Peyer's patch (tissue), 4 donors: ENCODE results near the gene GRIK3. TPM values are rescaled to one million over a fixed set of nuclear protein-coding genes. Genes with fewer than 3 reads are reported as not detected.

Source experiments
- DNase-seq, 3 donors: peaks; one replicate each; pipeline ENCODE4 v3.0.0-alpha.2; 2017 to 2019
- H3K27ac ChIP-seq, 4 donors: fragments of 200-600 bp; sonication (generic); one replicate each; pipeline ENCODE4 v1.5.1; 2016 to 2019
- H3K27me3 ChIP-seq, 2 donors: fragments of 200-600 bp; sonication (generic); one replicate each; pipeline ENCODE4 v1.5.1; 2019
- H3K36me3 ChIP-seq, 3 donors: fragments of 200-600 bp; sonication (generic); one replicate each; pipeline ENCODE4 v1.5.1; 2016 to 2019
- H3K4me1 ChIP-seq, 4 donors: fragments of 200-600 bp; sonication (generic); one replicate each; pipeline ENCODE4 v1.5.1; 2016 to 2019
- H3K4me3 ChIP-seq, 4 donors: fragments of 200-600 bp; sonication (generic); 1 replicate in 3 of 4; 2 replicates in 1 of 4; pipeline ENCODE4 v1.5.1; 2016 to 2019; ENCODE audit warnings: mild to moderate bottlenecking in 1 of 4
- H3K9me3 ChIP-seq, 4 donors: fragments of 200-600 bp; sonication (generic); one replicate each; pipeline ENCODE4 v1.5.1; 2016 to 2019; ENCODE audit warnings: mild to moderate bottlenecking in 1 of 4
- POLR2A ChIP-seq, 2 donors: fragments of 450-650 bp; IDR thresholded peaks; one replicate each; pipeline ENCODE4 v1.5.1; 2017; ENCODE audit warnings: antibody characterized with exemption in 2 of 2, mild to moderate bottlenecking in 2 of 2, moderate library complexity in 2 of 2
- total RNA-seq, 4 donors: library from RNA; depleted of rRNA; stranded (reverse); fragments of >200 nt; gene quantifications; one replicate each; pipeline ENCODE4 v1.1.0, GENCODE V29; 2016
- TF ChIP-seq, protein P1 (sequence below), 6 experiments: fragments of 450-650 bp in 4 of 6; fragments of 200-600 bp in 2 of 6; sonication (generic) in 1 of 6; IDR thresholded peaks; one replicate each; pipeline ENCODE4 v1.5.1; 2017 to 2019; ENCODE audit warnings: antibody characterized with exemption in 6 of 6, mild to moderate bottlenecking in 3 of 6, moderate library complexity in 1 of 6

Gene GRIK3
- total RNA-seq, 4 donors from 2014 or later, result 0.18 to 0.83 (median 0.62) TPM

GRCh38 chr1:36866169-36866814 is 168.0 kb downstream of the GRIK3 start:
- Histone ChIP-seq H3K4me3 (no peak overlapping the region), H3K36me3 (no peaks in the 10 kb centered on the region), H3K27me3 (no peaks in the 10 kb centered on the region), H3K27ac (no peak overlapping the region), H3K9me3 (no peaks in the 10 kb centered on the region), H3K4me1 (no peaks in the 10 kb centered on the region)
- TF ChIP-seq, protein P1, sequence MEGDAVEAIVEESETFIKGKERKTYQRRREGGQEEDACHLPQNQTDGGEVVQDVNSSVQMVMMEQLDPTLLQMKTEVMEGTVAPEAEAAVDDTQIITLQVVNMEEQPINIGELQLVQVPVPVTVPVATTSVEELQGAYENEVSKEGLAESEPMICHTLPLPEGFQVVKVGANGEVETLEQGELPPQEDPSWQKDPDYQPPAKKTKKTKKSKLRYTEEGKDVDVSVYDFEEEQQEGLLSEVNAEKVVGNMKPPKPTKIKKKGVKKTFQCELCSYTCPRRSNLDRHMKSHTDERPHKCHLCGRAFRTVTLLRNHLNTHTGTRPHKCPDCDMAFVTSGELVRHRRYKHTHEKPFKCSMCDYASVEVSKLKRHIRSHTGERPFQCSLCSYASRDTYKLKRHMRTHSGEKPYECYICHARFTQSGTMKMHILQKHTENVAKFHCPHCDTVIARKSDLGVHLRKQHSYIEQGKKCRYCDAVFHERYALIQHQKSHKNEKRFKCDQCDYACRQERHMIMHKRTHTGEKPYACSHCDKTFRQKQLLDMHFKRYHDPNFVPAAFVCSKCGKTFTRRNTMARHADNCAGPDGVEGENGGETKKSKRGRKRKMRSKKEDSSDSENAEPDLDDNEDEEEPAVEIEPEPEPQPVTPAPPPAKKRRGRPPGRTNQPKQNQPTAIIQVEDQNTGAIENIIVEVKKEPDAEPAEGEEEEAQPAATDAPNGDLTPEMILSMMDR (IDR thresholded peaks at IDR 0.05), result no peak
- no peak for TF ChIP-seq POLR2A (IDR thresholded peaks at IDR 0.05)
- DNase-seq, result no peak

- Histone ChIP-seq H3K4me3 (no peak overlapping the region), H3K27ac (no peak overlapping the region), H3K9me3 (no peaks in the 10 kb centered on the region), H3K27me3 (no peaks in the 10 kb centered on the region), H3K4me1 (no peaks in the 10 kb centered on the region), H3K36me3 (no peaks in the 10 kb centered on the region)
- TF ChIP-seq, protein P1 (IDR thresholded peaks at IDR 0.05), result no peak
- TF ChIP-seq POLR2A (IDR thresholded peaks at IDR 0.05), result no peak
- no peak for DNase-seq
Measured at GRCh38 chr1:36865602-36865900, 168.8 kb downstream of the GRIK3 start.

DNA sequence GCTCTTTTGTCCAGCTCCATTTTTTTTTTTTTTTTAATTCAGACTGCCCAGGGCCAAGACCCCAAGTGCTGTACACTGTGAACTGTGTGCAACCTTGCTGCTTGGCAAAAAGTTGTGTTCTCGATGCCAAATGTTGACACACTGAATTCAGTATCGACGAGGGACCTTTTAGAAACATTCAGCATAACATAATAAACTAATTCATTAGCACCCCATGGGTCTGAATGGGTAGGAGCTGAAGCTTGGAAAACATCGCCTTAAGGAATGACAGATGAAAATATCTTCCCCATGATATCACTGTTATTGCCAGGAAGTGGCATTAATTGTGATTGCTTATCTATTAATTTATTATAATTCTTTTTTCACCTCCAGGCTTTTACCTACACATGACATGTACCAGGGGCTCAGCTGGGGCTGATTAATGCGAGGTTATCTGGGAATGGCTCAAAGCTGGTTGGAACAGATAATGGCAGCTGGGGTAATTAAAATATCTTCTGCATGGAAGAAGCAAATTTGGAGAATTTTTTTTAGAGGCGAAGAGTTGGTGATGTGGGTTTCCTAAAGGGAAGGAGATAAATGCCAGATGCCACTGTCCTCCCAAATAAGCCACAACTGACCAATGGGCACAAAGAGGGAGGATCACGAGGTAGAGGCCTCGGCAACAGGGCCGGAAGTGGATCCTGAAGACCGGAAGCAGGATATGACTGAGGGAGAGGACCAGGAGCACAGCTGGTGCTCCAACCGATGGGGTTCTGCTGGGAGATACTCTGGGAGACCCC is 169.3 kb downstream of the GRIK3 start:
- H3K4me1 ChIP-seq, result no peaks in the 10 kb centered on the region
- DNase-seq, result no peak
- H3K4me3 ChIP-seq, result no peak overlapping the region
- no peaks in the 10 kb centered on the region for H3K9me3 ChIP-seq
- H3K36me3 ChIP-seq, result no peaks in the 10 kb centered on the region
- H3K27ac ChIP-seq, result no peak overlapping the region
- no peak for TF ChIP-seq POLR2A (IDR thresholded peaks at IDR 0.05)
- TF ChIP-seq, protein P1 (IDR thresholded peaks at IDR 0.05), result no peak
- no peaks in the 10 kb centered on the region for H3K27me3 ChIP-seq

GRCh38 chr1:36864182-36864822 is 170.0 kb downstream of the GRIK3 start:
- Histone ChIP-seq H3K4me3 (no peak overlapping the region), H3K9me3 (no peaks in the 10 kb centered on the region), H3K27ac (no peak overlapping the region), H3K4me1 (no peaks in the 10 kb centered on the region), H3K36me3 (no peaks in the 10 kb centered on the region), H3K27me3 (no peaks in the 10 kb centered on the region)
- DNase-seq, result no peak
- TF ChIP-seq, protein P1 (IDR thresholded peaks at IDR 0.05), result peak in 1 of 6 experiments; percentile 12
- no peak for TF ChIP-seq POLR2A (IDR thresholded peaks at IDR 0.05)

- Histone ChIP-seq H3K4me1 (no peaks in the 10 kb centered on the region), H3K27ac (no peak overlapping the region), H3K4me3 (no peak overlapping the region), H3K36me3 (no peaks in the 10 kb centered on the region), H3K27me3 (no peaks in the 10 kb centered on the region), H3K9me3 (no peaks in the 10 kb centered on the region)
- no peak for DNase-seq
- TF ChIP-seq POLR2A (IDR thresholded peaks at IDR 0.05), result no peak
- TF ChIP-seq, protein P1 (IDR thresholded peaks at IDR 0.05), result no peak
Measured at GRCh38 chr1:36863500-36863899, 170.8 kb downstream of the GRIK3 start.
